ENCODE data around the gene GFER. TPM values are rescaled to one million over a fixed set of nuclear protein-coding genes. Genes with fewer than 3 reads are reported as not detected.

GFER gene
- total and polyA plus RNA-seq, 5 donors from 2014 or later = 18.4 to 45.5 (median 35.9) TPM

DNA sequence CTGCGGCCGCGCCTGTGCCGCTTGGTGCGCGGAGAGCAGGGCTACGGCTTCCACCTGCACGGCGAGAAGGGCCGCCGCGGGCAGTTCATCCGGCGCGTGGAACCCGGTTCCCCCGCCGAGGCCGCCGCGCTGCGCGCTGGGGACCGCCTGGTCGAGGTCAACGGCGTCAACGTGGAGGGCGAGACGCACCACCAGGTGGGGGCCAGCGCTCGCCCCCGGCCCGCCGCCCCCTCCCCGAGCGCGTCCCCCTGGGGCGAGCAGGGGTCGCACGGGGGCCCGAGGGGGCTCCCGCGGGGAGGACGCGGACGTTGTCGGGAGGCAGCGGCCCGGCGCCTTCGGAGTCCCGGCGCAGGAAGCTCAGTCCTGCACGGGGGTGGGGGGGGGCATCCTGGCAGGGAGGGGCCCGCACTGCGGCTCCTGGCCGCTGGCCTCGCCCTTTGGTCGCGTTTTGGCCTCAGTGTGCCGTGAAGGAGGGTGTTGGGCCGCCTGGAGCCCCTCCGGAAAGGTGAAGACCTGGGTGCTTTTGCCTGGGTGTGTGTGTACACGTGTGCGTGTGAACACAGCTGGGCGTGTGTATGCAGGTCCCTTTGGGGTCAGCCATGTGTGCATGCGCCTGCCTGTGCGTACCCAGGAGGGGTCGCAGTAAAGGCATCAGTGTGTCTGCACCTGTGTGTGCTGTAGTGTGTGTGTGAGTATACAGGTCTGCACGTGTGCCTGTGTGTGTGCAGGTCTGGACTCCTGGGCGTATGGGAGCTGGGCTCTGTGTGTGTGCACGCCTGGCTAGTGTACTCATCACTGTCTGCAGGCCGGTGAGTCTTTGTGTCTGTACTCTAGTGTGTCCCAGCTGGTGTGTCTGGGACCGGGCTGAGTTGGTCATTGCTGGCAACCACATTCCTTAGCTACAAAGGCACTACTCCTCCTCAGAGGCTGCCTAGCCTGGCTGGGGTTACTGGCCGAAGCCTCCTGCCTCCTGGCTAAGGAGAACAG, 43.3 kb downstream of the GFER start:
- Histone ChIP-seq H3K27me3 (ENCODE audit: control insufficient read depth, insufficient read depth, low read length) (no peaks in the 10 kb centered on the region), H3K9me3 (ENCODE audit: control insufficient read depth in 2 of 2, low read length in 2 of 2) (no peaks in the 10 kb centered on the region), H3K4me3 (ENCODE audit: low read depth, low read length) (no peak overlapping the region), H3K4me1 (ENCODE audit: control insufficient read depth, insufficient read depth, low read length, poor library complexity, severe bottlenecking) (peaks cover 29% of the 10 kb centered on the region), H3K27ac (ENCODE audit: insufficient read depth, low read length, poor library complexity, severe bottlenecking) (no peak overlapping the region), H3K36me3 (ENCODE audit: control insufficient read depth, insufficient read depth, low read length) (no peaks in the 10 kb centered on the region)
- Mint-ChIP-seq H3K4me1 (peaks cover 0 to 23% (median 6%) of the 10 kb centered on the region in 4 donors), H3K4me3 (peak overlapping the region; percentile 69 to 84 (median 83)), H3K36me3 (no peaks in the 10 kb centered on the region), H3K9me3 (no peaks in the 10 kb centered on the region), H3K27ac (peak overlapping the region in 1 of 3 donors; percentile 31), H3K27me3 (peaks cover 32% of the 10 kb centered on the region)
- no peak for DNase-seq
- ATAC-seq (ENCODE audit: low read depth in 2 of 2) = peak; percentile 6 to 7

- Histone ChIP-seq H3K9me3 (ENCODE audit: control insufficient read depth in 2 of 2, low read length in 2 of 2) (no peaks in the 10 kb centered on the region), H3K4me1 (ENCODE audit: control insufficient read depth, insufficient read depth, low read length, poor library complexity, severe bottlenecking) (peaks cover 22% of the 10 kb centered on the region), H3K36me3 (ENCODE audit: control insufficient read depth, insufficient read depth, low read length) (no peaks in the 10 kb centered on the region), H3K27me3 (ENCODE audit: control insufficient read depth, insufficient read depth, low read length) (no peaks in the 10 kb centered on the region), H3K4me3 (ENCODE audit: low read depth, low read length) (no peak overlapping the region), H3K27ac (ENCODE audit: insufficient read depth, low read length, poor library complexity, severe bottlenecking) (no peak overlapping the region)
- ATAC-seq (ENCODE audit: low read depth in 2 of 2) (no peak), DNase-seq (no peak)
- H3K9me3 Mint-ChIP-seq = no peaks in the 10 kb centered on the region
- no peaks in the 10 kb centered on the region for H3K36me3 Mint-ChIP-seq
- peak overlapping the region in 1 of 3 donors; percentile 42 for H3K27ac Mint-ChIP-seq
- H3K4me3 Mint-ChIP-seq = peak overlapping the region; percentile 4 to 82 (median 66)
- H3K4me1 Mint-ChIP-seq = peaks cover 0 to 17% (median 3%) of the 10 kb centered on the region in 4 donors
- peaks cover 24% of the 10 kb centered on the region for H3K27me3 Mint-ChIP-seq
Observed at GRCh38 chr16:2028146-2028545, 44.2 kb downstream of the GFER start.

GRCh38 chr16:2028620-2029220, 44.7 kb downstream of the GFER start:
- ATAC-seq (ENCODE audit: low read depth in 2 of 2) = no peak
- Histone ChIP-seq H3K27ac (ENCODE audit: insufficient read depth, low read length, poor library complexity, severe bottlenecking) (no peak overlapping the region), H3K27me3 (ENCODE audit: control insufficient read depth, insufficient read depth, low read length) (no peaks in the 10 kb centered on the region)

GRCh38 chr16:2029350-2029749, 45.4 kb downstream of the GFER start:
- Mint-ChIP-seq H3K36me3 (no peaks in the 10 kb centered on the region), H3K9me3 (no peaks in the 10 kb centered on the region), H3K4me1 (peaks cover 0 to 11% (median 2%) of the 10 kb centered on the region in 4 donors), H3K4me3 (peak overlapping the region in 1 of 4 donors; percentile 21), H3K27me3 (peaks cover 18% of the 10 kb centered on the region), H3K27ac (no peak overlapping the region)
- ATAC-seq (ENCODE audit: low read depth in 2 of 2) (no peak), DNase-seq (no peak)
- no peaks in the 10 kb centered on the region for H3K36me3 ChIP-seq (ENCODE audit: control insufficient read depth, insufficient read depth, low read length)
- H3K4me3 ChIP-seq (ENCODE audit: low read depth, low read length) = no peak overlapping the region
- H3K27ac ChIP-seq (ENCODE audit: insufficient read depth, low read length, poor library complexity, severe bottlenecking) = no peak overlapping the region
- peaks cover 14% of the 10 kb centered on the region for H3K4me1 ChIP-seq (ENCODE audit: control insufficient read depth, insufficient read depth, low read length, poor library complexity, severe bottlenecking)
- H3K9me3 ChIP-seq (ENCODE audit: control insufficient read depth in 2 of 2, low read length in 2 of 2) = no peaks in the 10 kb centered on the region
- no peaks in the 10 kb centered on the region for H3K27me3 ChIP-seq (ENCODE audit: control insufficient read depth, insufficient read depth, low read length)

More at GRCh38 chr16:2028620-2029220, 44.7 kb downstream of the GFER start:
- no peak for DNase-seq
- Histone ChIP-seq H3K4me1 (ENCODE audit: control insufficient read depth, insufficient read depth, low read length, poor library complexity, severe bottlenecking) (peaks cover 17% of the 10 kb centered on the region), H3K36me3 (ENCODE audit: control insufficient read depth, insufficient read depth, low read length) (no peaks in the 10 kb centered on the region), H3K4me3 (ENCODE audit: low read depth, low read length) (no peak overlapping the region), H3K9me3 (ENCODE audit: control insufficient read depth in 2 of 2, low read length in 2 of 2) (no peaks in the 10 kb centered on the region)
- H3K27ac Mint-ChIP-seq = no peak overlapping the region
- H3K9me3 Mint-ChIP-seq = no peaks in the 10 kb centered on the region
- peaks cover 0 to 13% (median 2%) of the 10 kb centered on the region in 4 donors for H3K4me1 Mint-ChIP-seq
- no peak overlapping the region for H3K4me3 Mint-ChIP-seq
- peaks cover 21% of the 10 kb centered on the region for H3K27me3 Mint-ChIP-seq
- H3K36me3 Mint-ChIP-seq = no peaks in the 10 kb centered on the region

GRCh38 chr16:2030036-2030435, 46.0 kb downstream of the GFER start:
- ATAC-seq (ENCODE audit: low read depth in 2 of 2) = no peak
- Mint-ChIP-seq H3K36me3 (no peaks in the 10 kb centered on the region), H3K27me3 (peaks cover 16% of the 10 kb centered on the region), H3K4me1 (peaks cover 0 to 11% (median 2%) of the 10 kb centered on the region in 4 donors), H3K4me3 (peak overlapping the region in 3 of 4 donors; percentile 21 to 43 (median 28)), H3K27ac (peak overlapping the region in 1 of 3 donors; percentile 56), H3K9me3 (no peaks in the 10 kb centered on the region)
- Histone ChIP-seq H3K27me3 (ENCODE audit: control insufficient read depth, insufficient read depth, low read length) (no peaks in the 10 kb centered on the region), H3K9me3 (ENCODE audit: control insufficient read depth in 2 of 2, low read length in 2 of 2) (no peaks in the 10 kb centered on the region), H3K4me3 (ENCODE audit: low read depth, low read length) (no peak overlapping the region), H3K36me3 (ENCODE audit: control insufficient read depth, insufficient read depth, low read length) (no peaks in the 10 kb centered on the region), H3K4me1 (ENCODE audit: control insufficient read depth, insufficient read depth, low read length, poor library complexity, severe bottlenecking) (peaks cover 14% of the 10 kb centered on the region), H3K27ac (ENCODE audit: insufficient read depth, low read length, poor library complexity, severe bottlenecking) (no peak overlapping the region)
- DNase-seq = no peak

- H3K9me3 ChIP-seq (ENCODE audit: control insufficient read depth in 2 of 2, low read length in 2 of 2) = no peaks in the 10 kb centered on the region
- DNase-seq (no peak), ATAC-seq (ENCODE audit: low read depth in 2 of 2) (no peak)
- H3K4me1 ChIP-seq (ENCODE audit: control insufficient read depth, insufficient read depth, low read length, poor library complexity, severe bottlenecking) = peaks cover 12% of the 10 kb centered on the region
- Mint-ChIP-seq H3K4me3 (no peak overlapping the region), H3K4me1 (peaks cover 0 to 8% (median 2%) of the 10 kb centered on the region in 4 donors), H3K9me3 (no peaks in the 10 kb centered on the region), H3K36me3 (no peaks in the 10 kb centered on the region), H3K27ac (no peak overlapping the region), H3K27me3 (peaks cover 11% of the 10 kb centered on the region)
- H3K27me3 ChIP-seq (ENCODE audit: control insufficient read depth, insufficient read depth, low read length) = no peaks in the 10 kb centered on the region
- H3K4me3 ChIP-seq (ENCODE audit: low read depth, low read length) = no peak overlapping the region
- H3K36me3 ChIP-seq (ENCODE audit: control insufficient read depth, insufficient read depth, low read length) = no peaks in the 10 kb centered on the region
- H3K27ac ChIP-seq (ENCODE audit: insufficient read depth, low read length, poor library complexity, severe bottlenecking) = no peak overlapping the region
Observed at GRCh38 chr16:2031081-2031577, 47.1 kb downstream of the GFER start.

GRCh38 chr16:2032285-2033056, 48.5 kb downstream of the GFER start:
- no peak overlapping the region for H3K27ac Mint-ChIP-seq
- no peak for DNase-seq
- H3K4me3 Mint-ChIP-seq = no peak overlapping the region
- H3K9me3 Mint-ChIP-seq = no peaks in the 10 kb centered on the region
- H3K4me1 ChIP-seq (ENCODE audit: control insufficient read depth, insufficient read depth, low read length, poor library complexity, severe bottlenecking) = peaks cover 2% of the 10 kb centered on the region
- H3K36me3 ChIP-seq (ENCODE audit: control insufficient read depth, insufficient read depth, low read length) = no peaks in the 10 kb centered on the region
- H3K4me3 ChIP-seq (ENCODE audit: low read depth, low read length) = no peak overlapping the region
- peaks cover 9% of the 10 kb centered on the region for H3K27me3 Mint-ChIP-seq
- no peaks in the 10 kb centered on the region for H3K36me3 Mint-ChIP-seq
- ATAC-seq (ENCODE audit: low read depth in 2 of 2) = no peak
- H3K27me3 ChIP-seq (ENCODE audit: control insufficient read depth, insufficient read depth, low read length) = no peaks in the 10 kb centered on the region
- H3K9me3 ChIP-seq (ENCODE audit: control insufficient read depth in 2 of 2, low read length in 2 of 2) = no peaks in the 10 kb centered on the region
- no peak overlapping the region for H3K27ac ChIP-seq (ENCODE audit: insufficient read depth, low read length, poor library complexity, severe bottlenecking)
- peaks cover 0 to 6% (median under 1%) of the 10 kb centered on the region in 4 donors for H3K4me1 Mint-ChIP-seq

Measured in CD4-positive, CD25-positive, alpha-beta regulatory T cell (primary cell).